Endothelial cell of umbilical vein (primary cell): ENCODE results near the gene TAF12. TPM values are rescaled to one million over a fixed set of nuclear protein-coding genes. Genes with fewer than 3 reads are reported as not detected.
"Not testable (repeated sequence)": the region's sequence is repeated elsewhere in the genome, so short reads cannot be mapped to it uniquely, and the experiment has no call there.

ENCODE experiments used
- BruUV-seq: library from RNA; stranded (reverse); fragments of 400-500 nt; replicated peaks from 2 replicates; lab custom pipeline; 2021; lab: Mats Ljungman, UMichigan
- CTCF ChIA-PET: fragments of 300-600, 350-600 bp; sonication (Branson Sonifier 250); formaldehyde crosslinking; loops from one replicate; lab custom pipeline; 2021; ENCODE audit warnings: antibody characterized with exemption, inconsistent platforms; lab: Charles Lee
- POLR2A ChIA-PET: fragments of 300-600, 350-600 bp; sonication (Branson Sonifier 250); formaldehyde crosslinking; loops from one replicate; lab custom pipeline; 2021; ENCODE audit warnings: antibody characterized with exemption, inconsistent platforms; lab: Charles Lee
- DNase-seq: peaks from one replicate; pipeline ENCODE4 v3.0.0-alpha.2; 2011; ENCODE audit warnings: low read depth, low spot score
- FAIRE-seq: peaks from 2 replicates; lab custom pipeline; 2011; peaks lifted over from hg19 to GRCh38; lab: Jason Lieb, UNC
- H2AFZ ChIP-seq: 2 replicates; pipeline ENCODE4 v1.6.0; 2012; ENCODE audit warnings: low read depth, low read length, control low read depth, inconsistent platforms
- H3K27ac ChIP-seq: 2 replicates; pipeline ENCODE4 v1.5.1; 2011; ENCODE audit warnings: low read depth, mild to moderate bottlenecking, control low read depth, low read length, moderate library complexity; ENCODE audit not compliant: insufficient read depth
- H3K27me3 ChIP-seq, 2 experiments: 2 replicates each; pipeline versions ENCODE4 v1.6.0 to v1.6.1; 2011; ENCODE audit warnings: low read length in 2 of 2, mixed read lengths in 1 of 2; ENCODE audit not compliant: control insufficient read depth in 2 of 2, insufficient read depth in 2 of 2
- H3K36me3 ChIP-seq, 2 experiments: 2 replicates in 1 of 2; 3 replicates in 1 of 2; pipeline ENCODE4 v1.5.1; 2011; ENCODE audit warnings: low read length in 2 of 2, mild to moderate bottlenecking in 1 of 2, moderate library complexity in 1 of 2; ENCODE audit not compliant: control insufficient read depth in 2 of 2, insufficient read depth in 2 of 2; ENCODE audit errors: extremely low read depth in 1 of 2
- H3K4me1 ChIP-seq: 3 replicates; pipeline ENCODE4 v1.5.1; 2011; ENCODE audit warnings: mild to moderate bottlenecking, low read length; ENCODE audit not compliant: control insufficient read depth, insufficient read depth; ENCODE audit errors: extremely low read depth
- H3K4me2 ChIP-seq: 2 replicates; pipeline ENCODE4 v1.6.1; 2011; ENCODE audit warnings: low read length, control low read depth, mixed read lengths; ENCODE audit not compliant: insufficient read depth
- H3K4me3 ChIP-seq, 3 experiments: fragments of 200-600 bp in 1 of 3; sonication (generic), shearing (Covaris generic) in 1 of 3; replicated peaks in 1 of 3; 2 replicates each; pipeline ENCODE4 v1.5.1; 2011 to 2016; ENCODE audit warnings: control low read depth in 3 of 3, low read length in 3 of 3, mild to moderate bottlenecking in 2 of 3, inconsistent platforms in 1 of 3, low read depth in 1 of 3, moderate library complexity in 1 of 3; ENCODE audit not compliant: insufficient read depth in 1 of 3
- H3K79me2 ChIP-seq: 2 replicates; pipeline ENCODE4 v1.6.0; 2012; ENCODE audit warnings: low read length, inconsistent platforms; ENCODE audit not compliant: control insufficient read depth, insufficient read depth
- H3K9ac ChIP-seq: replicated peaks from 2 replicates; pipeline ENCODE3; 2011; ENCODE audit warnings: low read length, control low read depth; ENCODE audit not compliant: insufficient read depth; ENCODE audit errors: extremely low read depth
- H3K9me1 ChIP-seq: replicated peaks from 3 replicates; pipeline ENCODE4 v1.6.0; 2011; ENCODE audit warnings: mild to moderate bottlenecking, low read length; ENCODE audit not compliant: control insufficient read depth, insufficient read depth; ENCODE audit errors: extremely low read depth
- H3K9me3 ChIP-seq: replicated peaks from 2 replicates; pipeline ENCODE4 v1.5.1; 2012; ENCODE audit warnings: low read length, inconsistent platforms; ENCODE audit not compliant: control insufficient read depth, insufficient read depth
- H4K20me1 ChIP-seq: replicated peaks from 2 replicates; pipeline ENCODE3; 2011; ENCODE audit warnings: mild to moderate bottlenecking, low read length; ENCODE audit not compliant: control insufficient read depth, insufficient read depth; ENCODE audit errors: extremely low read depth
- EZH2 ChIP-seq: IDR thresholded peaks from 2 replicates; pipeline ENCODE4 v1.6.1; 2012; ENCODE audit warnings: borderline replicate concordance, low read depth, mild to moderate bottlenecking, moderate library complexity, low read length, inconsistent platforms; ENCODE audit not compliant: severe bottlenecking
- FOS ChIP-seq: IDR thresholded peaks from 2 replicates; pipeline ENCODE4 v1.6.1; 2011; ENCODE audit warnings: mild to moderate bottlenecking, low read length, moderate library complexity, borderline replicate concordance; ENCODE audit not compliant: insufficient read depth
- JUN ChIP-seq: IDR thresholded peaks from 2 replicates; pipeline ENCODE4 v1.6.1; 2011; ENCODE audit warnings: borderline replicate concordance, low read depth; ENCODE audit not compliant: insufficient read length, insufficient read depth
- MAX ChIP-seq: IDR thresholded peaks from 2 replicates; pipeline ENCODE4 v1.6.1; 2011; ENCODE audit not compliant: insufficient read depth, insufficient read length
- MYC ChIP-seq: IDR thresholded peaks from one replicate; pipeline ENCODE4 v1.6.1; 2011; ENCODE audit warnings: mild to moderate bottlenecking, low read depth, low read length
- POLR2A ChIP-seq: IDR thresholded peaks from 2 replicates; pipeline ENCODE4 v1.6.1; 2012; ENCODE audit warnings: low read depth, mild to moderate bottlenecking, control low read depth, low read length
- POLR2AphosphoS5 ChIP-seq: IDR thresholded peaks from 2 replicates; pipeline ENCODE4 v1.6.1; 2012; ENCODE audit warnings: low read depth, mild to moderate bottlenecking, control low read depth, low read length, moderate library complexity; ENCODE audit not compliant: insufficient read depth
- dilution Hi-C: fragments of 300-500 bp; cut with MboI; formaldehyde crosslinking; loops from one replicate; pipeline ENCODE4 v1.15.0; 2019; ENCODE audit warnings: low sequenced_read_pairs; ENCODE audit not compliant: extremely low pct_ligation_motif_present
- intact Hi-C: fragments of 100-400 bp; cut with micrococcal nuclease; formaldehyde crosslinking; loops from one replicate; pipeline ENCODE4 v1.10.0; 2022
- polyA plus RNA-seq, 4 experiments: library from polyadenylated mRNA; depleted of rRNA in 3 of 4; stranded (reverse) in 3 of 4; unstranded in 1 of 4; fragments of >200 nt; gene quantifications; 2 replicates each; pipeline versions ENCODE4 v1.2.1 to v1.2.3, GENCODE V29; 2011 to 2012; ENCODE audit warnings: missing spikeins in 1 of 4
- total RNA-seq: library from RNA; stranded (reverse); gene quantifications from 2 replicates; pipeline ENCODE4 v1.2.3, GENCODE V29; 2021

Gene TAF12
- total and polyA plus RNA-seq, 2 donors (not counting 3 experiments of a cell fraction or from before 2014, with no cell fraction given) = 17.7 to 18.2 TPM

- CTCF ChIA-PET = interaction anchor here (0.7 to 1.9 kb wide), 2 partner anchors 9 kb away, joined by 3 to 10 read pairs; no protein-coding TSS in a partner anchor
- H3K9ac ChIP-seq, H3K79me2 ChIP-seq, H3K4me3 ChIP-seq, H3K4me1 ChIP-seq, POLR2A ChIA-PET, H3K27ac ChIP-seq, H3K9me1 ChIP-seq, H3K4me2 ChIP-seq, DNase-seq, H3K27me3 ChIP-seq, dilution Hi-C loops, FAIRE-seq, H4K20me1 ChIP-seq, H3K36me3 ChIP-seq, intact Hi-C loops, BruUV-seq, H3K9me3 ChIP-seq, H2AFZ ChIP-seq: not testable (repeated sequence)
Measured at GRCh38 chr1:28593988-28594356, 48.9 kb downstream of the TAF12 start.

GRCh38 chr1:28592321-28593071 lies 50.4 kb downstream of the TAF12 start:
- Histone ChIP-seq H3K4me1 (peaks cover 3% of the 10 kb centered on the region), H3K4me3 (peak overlapping the region in 2 of 3 experiments; percentile 31 to 37), H3K27ac (no peak overlapping the region), H3K9me3 (no peaks in the 10 kb centered on the region), H4K20me1 (no peaks in the 10 kb centered on the region), H3K4me2 (peak overlapping the region; percentile 50), H3K36me3 (no peaks in the 10 kb centered on the region), H3K79me2 (no peaks in the 10 kb centered on the region), H3K9ac (no peak overlapping the region), H3K9me1 (no peaks in the 10 kb centered on the region), H2AFZ (peak overlapping the region; percentile 88), H3K27me3 (no peaks in the 10 kb centered on the region)
- ChIA-PET CTCF (interaction anchor here (0.6 to 1.9 kb wide), 3 partner anchors 10 to 231 kb away, joined by 3 to 10 read pairs (median 5); no protein-coding TSS in a partner anchor), POLR2A (interaction anchor here (0.6 to 1.4 kb wide), 3 partner anchors 11 to 1728 kb away, joined by 5 to 8 read pairs (median 6); no protein-coding TSS in a partner anchor)
- DNase-seq = no peak
- intact Hi-C loops (no loop called here), dilution Hi-C loops (no loop called here)
- peak; percentile 35 for FAIRE-seq
- TF ChIP-seq POLR2AphosphoS5 (no peak), EZH2 (no peak), MYC (no peak), POLR2A (no peak), JUN (no peak), FOS (no peak), MAX (no peak)
- no TSS peak for BruUV-seq
